ENCODE data around the gene CRIP2.

Gene CRIP2

DNA sequence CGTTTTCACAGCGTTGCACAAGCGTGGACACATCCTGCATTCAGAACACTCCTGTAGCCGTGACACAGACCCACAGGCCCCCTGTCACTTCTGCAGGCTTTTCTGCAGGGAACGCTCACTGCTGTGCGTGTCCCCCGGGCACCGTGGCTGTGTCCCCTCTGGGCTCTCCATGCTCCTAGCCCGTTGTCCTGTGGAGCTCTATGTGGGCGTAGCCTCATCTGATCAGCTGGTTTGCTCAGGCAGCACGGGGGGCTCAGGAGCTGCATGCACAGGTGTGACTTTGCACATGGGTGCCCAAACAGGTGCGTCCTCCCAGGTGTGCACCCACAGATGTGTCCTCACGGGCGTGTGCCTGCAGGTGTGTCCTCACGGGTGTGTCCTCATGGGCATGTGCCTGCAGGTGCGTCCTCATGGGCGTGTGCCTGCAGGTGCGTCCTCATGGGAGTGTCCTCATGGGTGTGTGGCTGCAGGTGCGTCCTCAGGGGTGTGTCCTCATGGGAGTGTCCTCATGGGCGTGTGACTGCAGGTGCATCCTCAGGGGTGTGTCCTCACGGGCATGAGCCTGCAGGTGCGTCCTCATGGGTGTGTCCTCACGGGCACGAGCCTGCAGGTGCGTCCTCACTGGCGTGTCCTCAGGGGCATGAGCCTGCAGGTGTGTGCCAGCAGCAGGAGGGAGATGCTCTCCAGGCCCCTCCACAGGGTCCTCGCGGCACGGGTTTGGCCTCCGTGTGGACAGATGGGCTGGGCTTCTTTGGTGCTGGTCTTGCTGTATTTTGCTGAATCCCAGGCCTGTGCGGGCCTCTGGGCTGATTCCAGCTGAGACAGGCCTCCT is 37.5 kb upstream of the CRIP2 start:
- TF ChIP-seq, protein P1, sequence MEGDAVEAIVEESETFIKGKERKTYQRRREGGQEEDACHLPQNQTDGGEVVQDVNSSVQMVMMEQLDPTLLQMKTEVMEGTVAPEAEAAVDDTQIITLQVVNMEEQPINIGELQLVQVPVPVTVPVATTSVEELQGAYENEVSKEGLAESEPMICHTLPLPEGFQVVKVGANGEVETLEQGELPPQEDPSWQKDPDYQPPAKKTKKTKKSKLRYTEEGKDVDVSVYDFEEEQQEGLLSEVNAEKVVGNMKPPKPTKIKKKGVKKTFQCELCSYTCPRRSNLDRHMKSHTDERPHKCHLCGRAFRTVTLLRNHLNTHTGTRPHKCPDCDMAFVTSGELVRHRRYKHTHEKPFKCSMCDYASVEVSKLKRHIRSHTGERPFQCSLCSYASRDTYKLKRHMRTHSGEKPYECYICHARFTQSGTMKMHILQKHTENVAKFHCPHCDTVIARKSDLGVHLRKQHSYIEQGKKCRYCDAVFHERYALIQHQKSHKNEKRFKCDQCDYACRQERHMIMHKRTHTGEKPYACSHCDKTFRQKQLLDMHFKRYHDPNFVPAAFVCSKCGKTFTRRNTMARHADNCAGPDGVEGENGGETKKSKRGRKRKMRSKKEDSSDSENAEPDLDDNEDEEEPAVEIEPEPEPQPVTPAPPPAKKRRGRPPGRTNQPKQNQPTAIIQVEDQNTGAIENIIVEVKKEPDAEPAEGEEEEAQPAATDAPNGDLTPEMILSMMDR (IDR thresholded peaks at IDR 0.05; ENCODE audit: extremely low read depth, insufficient read depth, missing control alignments) = no peak
- in situ Hi-C loops (cut with MboI; ENCODE audit: low pct_unique_long_range_greater_than_20kb, low sequenced_read_pairs, unreplicated experiment) = no loop called here
- no peak for DNase-seq (ENCODE audit: low spot score)

DNA sequence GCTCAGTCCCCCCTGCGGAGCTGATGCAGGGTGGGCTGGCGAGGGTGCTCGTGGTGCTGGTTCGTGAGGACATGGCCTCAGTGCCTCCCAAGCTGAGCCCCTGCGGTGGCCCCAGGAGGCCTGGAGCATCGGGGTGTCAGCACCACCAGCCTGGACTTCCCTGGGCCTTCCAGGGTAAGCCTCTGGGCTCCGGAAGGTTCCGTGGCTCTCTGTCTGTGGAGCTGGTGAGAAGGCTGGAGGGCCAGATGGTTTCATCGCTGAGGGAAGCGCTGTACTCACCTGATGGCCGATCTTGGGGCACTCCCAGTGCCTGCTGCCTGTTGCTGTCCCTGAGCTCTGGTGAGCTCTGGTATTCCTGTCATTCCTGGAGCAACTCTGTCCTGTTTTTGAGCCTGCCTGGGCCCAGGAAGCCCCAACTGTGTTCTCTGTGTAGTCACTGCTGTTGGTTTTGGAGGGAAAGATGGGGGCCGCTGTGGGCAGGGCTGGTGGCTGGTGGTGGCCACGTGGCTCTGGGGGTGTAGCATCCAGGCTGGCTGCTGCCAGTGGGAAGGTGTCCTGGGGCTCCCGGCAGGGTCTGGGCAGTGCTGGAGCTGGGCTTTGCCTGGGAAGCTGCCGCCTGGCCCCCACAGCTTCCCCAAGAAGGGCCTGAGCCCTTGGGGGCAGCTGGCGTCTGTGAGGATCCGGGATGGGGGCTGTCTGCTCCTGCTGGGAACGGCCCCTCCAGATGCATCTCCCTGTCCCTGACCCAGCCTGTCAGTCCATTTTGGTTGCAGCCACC is 36.7 kb upstream of the CRIP2 start:
- in situ Hi-C loops (cut with MboI; ENCODE audit: low pct_unique_long_range_greater_than_20kb, low sequenced_read_pairs, unreplicated experiment) = no loop called here
- DNase-seq (ENCODE audit: low spot score) = no peak
- TF ChIP-seq, protein P1 (IDR thresholded peaks at IDR 0.05; ENCODE audit: extremely low read depth, insufficient read depth, missing control alignments) = no peak

DNA sequence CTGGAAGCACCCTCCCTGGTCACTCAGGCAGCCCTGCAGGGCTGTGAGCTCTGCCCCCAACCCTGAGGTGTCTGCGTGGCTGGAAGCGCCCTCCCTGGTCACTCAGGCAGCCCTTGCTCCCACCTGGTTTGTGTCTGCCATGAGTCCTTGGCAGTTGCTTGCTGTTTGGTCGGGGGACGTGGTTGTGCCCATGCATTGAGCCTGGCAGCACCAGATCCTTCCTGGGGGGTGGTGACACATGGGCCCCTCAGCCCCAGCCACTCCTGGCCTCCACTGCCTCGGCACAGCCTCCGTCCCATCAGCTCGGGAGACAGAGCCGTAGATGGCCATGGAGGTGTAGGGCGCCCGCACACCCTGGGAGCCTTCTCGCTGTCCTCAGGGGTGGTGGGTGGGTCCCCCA is 35.4 kb upstream of the CRIP2 start:
- in situ Hi-C loops (cut with MboI; ENCODE audit: low pct_unique_long_range_greater_than_20kb, low sequenced_read_pairs, unreplicated experiment) = no loop called here

DNA sequence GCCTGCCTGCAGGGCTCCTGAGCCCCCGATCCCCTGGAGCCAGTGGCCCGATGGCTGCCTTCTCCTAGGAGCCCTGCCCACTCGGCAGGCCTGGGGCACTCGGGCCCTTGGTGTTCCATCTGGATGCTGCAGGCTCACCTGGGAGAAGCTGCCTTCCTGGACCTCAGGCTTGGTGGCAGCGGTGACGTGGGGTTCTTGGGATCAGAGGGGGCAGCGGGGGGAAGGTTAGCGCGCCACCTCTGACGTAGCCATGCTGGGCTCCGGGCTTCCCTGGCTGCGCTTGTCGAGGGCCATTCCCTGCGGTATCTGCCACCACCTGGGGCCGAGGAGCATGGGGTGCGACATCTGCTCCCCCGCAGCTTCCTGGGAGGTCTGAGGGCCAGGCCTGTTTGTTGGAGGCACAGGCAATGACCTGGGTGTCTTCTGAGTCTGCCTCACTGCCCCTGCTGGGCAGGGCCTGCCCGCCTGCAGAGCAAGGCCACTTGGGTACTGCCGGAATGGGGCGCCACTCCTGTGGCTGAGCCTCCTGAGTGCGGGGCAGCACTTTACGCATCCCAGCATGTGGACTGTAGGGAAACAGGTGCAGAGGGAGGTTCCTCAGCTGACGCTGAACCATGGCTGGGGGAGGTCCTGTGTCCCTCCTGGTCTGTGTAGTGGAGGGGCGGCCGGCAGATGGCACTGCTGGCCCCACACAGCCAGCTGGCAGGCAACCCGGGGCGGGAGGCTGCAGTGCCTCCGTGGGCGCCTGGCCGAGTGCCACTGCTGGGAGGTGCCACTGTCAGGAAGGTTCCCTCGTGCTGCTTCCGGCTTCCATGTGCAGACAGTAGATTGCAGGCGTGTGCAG is 34.7 kb upstream of the CRIP2 start:
- TF ChIP-seq, protein P1 (IDR thresholded peaks at IDR 0.05; ENCODE audit: extremely low read depth, insufficient read depth, missing control alignments) = no peak
- in situ Hi-C loops (cut with MboI; ENCODE audit: low pct_unique_long_range_greater_than_20kb, low sequenced_read_pairs, unreplicated experiment) = no loop called here
- DNase-seq (ENCODE audit: low spot score) = no peak

More for the DNA sequence above, 35.4 kb upstream of the CRIP2 start:
- DNase-seq (ENCODE audit: low spot score) = no peak
- TF ChIP-seq, protein P1 (IDR thresholded peaks at IDR 0.05; ENCODE audit: extremely low read depth, insufficient read depth, missing control alignments) = no peak

DNA sequence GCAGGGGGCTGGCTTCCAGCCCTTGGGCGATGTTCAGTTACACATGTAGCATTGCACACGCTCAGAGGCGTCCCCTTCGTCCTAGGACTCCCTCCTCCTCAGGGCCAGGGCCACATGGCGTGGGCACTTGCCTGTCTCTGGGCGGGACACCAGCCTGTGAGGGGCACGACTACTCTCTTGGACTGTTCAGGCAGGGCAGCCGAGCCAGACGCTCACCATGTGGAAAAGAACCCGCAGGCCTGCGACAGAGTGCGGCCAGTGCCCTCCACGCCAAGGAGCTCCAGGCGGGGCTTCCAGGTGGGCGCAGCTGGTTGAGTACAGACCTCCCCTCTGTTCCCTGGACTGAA is 34.1 kb upstream of the CRIP2 start:
- in situ Hi-C loops (cut with MboI; ENCODE audit: low pct_unique_long_range_greater_than_20kb, low sequenced_read_pairs, unreplicated experiment) = no loop called here
- TF ChIP-seq, protein P1 (IDR thresholded peaks at IDR 0.05; ENCODE audit: extremely low read depth, insufficient read depth, missing control alignments) = no peak

DNA sequence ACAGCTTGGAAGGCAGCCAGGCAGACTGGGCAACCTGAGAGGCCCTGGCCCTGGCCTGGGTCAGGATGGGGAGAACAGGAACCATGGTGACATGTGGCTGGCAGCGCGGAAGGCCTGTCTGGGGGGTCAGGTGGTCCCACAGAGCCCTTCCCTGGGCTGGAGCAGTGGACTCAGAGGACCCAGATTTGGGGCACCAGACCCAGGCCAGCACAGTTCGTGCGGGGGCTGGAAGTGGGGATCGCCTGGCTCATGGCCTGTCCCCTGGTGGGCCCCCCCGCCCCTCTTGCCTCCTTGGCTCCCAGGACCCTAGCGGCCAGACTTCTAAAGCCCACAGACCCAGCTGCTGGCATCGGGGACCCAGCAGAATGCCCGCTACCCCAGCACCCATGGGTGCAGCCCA is 33.6 kb upstream of the CRIP2 start:
- in situ Hi-C loops (cut with MboI; ENCODE audit: low pct_unique_long_range_greater_than_20kb, low sequenced_read_pairs, unreplicated experiment) = no loop called here
- DNase-seq (ENCODE audit: low spot score) = no peak
- TF ChIP-seq, protein P1 (IDR thresholded peaks at IDR 0.05; ENCODE audit: extremely low read depth, insufficient read depth, missing control alignments) = no peak

More for the DNA sequence above, 34.1 kb upstream of the CRIP2 start:
- no peak for DNase-seq (ENCODE audit: low spot score)

Measured in GM13977 (cell line).